ENCODE results near the gene LARP4.

DNA sequence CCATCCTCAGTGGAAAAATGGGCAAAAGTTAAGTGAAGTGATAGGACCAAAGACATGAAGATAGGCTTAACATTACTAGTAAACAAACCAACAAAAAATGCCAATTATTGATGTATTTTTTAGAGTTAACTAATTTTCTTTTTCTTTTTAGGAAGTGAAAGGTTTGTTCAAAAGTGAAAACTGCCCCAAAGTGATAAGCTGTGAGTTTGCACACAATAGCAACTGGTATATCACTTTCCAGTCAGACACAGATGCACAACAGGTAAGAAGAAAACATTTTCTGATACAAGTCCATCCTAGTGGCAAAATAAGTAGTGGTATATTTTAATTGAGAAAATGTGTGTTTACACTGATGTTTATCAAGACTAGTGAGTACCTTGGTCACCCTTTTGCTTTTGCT, 39.6 kb downstream of the LARP4 start:
- no peak for TF ChIP-seq POLR2A (IDR thresholded peaks at IDR 0.05)
- TF ChIP-seq CTCF (IDR thresholded peaks at IDR 0.05): no peak
- no peak for TF ChIP-seq POLR2AphosphoS5 (IDR thresholded peaks at IDR 0.05)

All from prostate gland (tissue), 2 donors.